ENCODE data around the gene MYO5C.
"Not testable (repeated sequence)": the region's sequence is repeated elsewhere in the genome, so short reads cannot be mapped to it uniquely, and the experiment has no call there.

The MYO5C gene

GRCh38 chr15:52179278-52180195 lies 116.1 kb downstream of the MYO5C start:
- H3K4me3 ChIP-seq (ENCODE audit: control insufficient read depth, low read depth, low read length), result peak overlapping the region; percentile 68
- TF ChIP-seq CTCF (conservative IDR thresholded peaks at IDR 0.05; ENCODE audit: control insufficient read depth, insufficient read depth, low read depth, low read length), result no peak
- peak; percentile 79 for DNase-seq (ENCODE audit: low read depth)

- DNase-seq (ENCODE audit: low read depth), result peak; percentile 5
- TF ChIP-seq CTCF (conservative IDR thresholded peaks at IDR 0.05; ENCODE audit: control insufficient read depth, insufficient read depth, low read depth, low read length), result no peak
Observed at GRCh38 chr15:52178765-52179164, 116.8 kb downstream of the MYO5C start.

GRCh38 chr15:52172869-52173268 lies 122.7 kb downstream of the MYO5C start:
- no peak overlapping the region for H3K4me3 ChIP-seq (ENCODE audit: control insufficient read depth, low read depth, low read length)
- no peak for DNase-seq (ENCODE audit: low read depth)
- TF ChIP-seq CTCF (conservative IDR thresholded peaks at IDR 0.05; ENCODE audit: control insufficient read depth, insufficient read depth, low read depth, low read length), result no peak

More at GRCh38 chr15:52178765-52179164, 116.8 kb downstream of the MYO5C start:
- H3K4me3 ChIP-seq (ENCODE audit: control insufficient read depth, low read depth, low read length), result peak overlapping the region; percentile 68

GRCh38 chr15:52171807-52172206 lies 123.8 kb downstream of the MYO5C start:
- H3K4me3 ChIP-seq (ENCODE audit: control insufficient read depth, low read depth, low read length), result no peak overlapping the region
- no peak for DNase-seq (ENCODE audit: low read depth)
- no peak for TF ChIP-seq CTCF (conservative IDR thresholded peaks at IDR 0.05; ENCODE audit: control insufficient read depth, insufficient read depth, low read depth, low read length)

- DNase-seq (ENCODE audit: low read depth), result peak; percentile 17
- no peak for TF ChIP-seq CTCF (conservative IDR thresholded peaks at IDR 0.05; ENCODE audit: control insufficient read depth, insufficient read depth, low read depth, low read length)
- H3K4me3 ChIP-seq (ENCODE audit: control insufficient read depth, low read depth, low read length), result no peak overlapping the region
Observed at GRCh38 chr15:52171386-52171785, 124.2 kb downstream of the MYO5C start.

- not testable (repeated sequence) for H3K4me3 ChIP-seq (ENCODE audit: control insufficient read depth, low read depth, low read length); DNase-seq (ENCODE audit: low read depth)
Observed at GRCh38 chr15:52170199-52170598, 125.4 kb downstream of the MYO5C start.

- not testable (repeated sequence) for DNase-seq (ENCODE audit: low read depth); H3K4me3 ChIP-seq (ENCODE audit: control insufficient read depth, low read depth, low read length)
Observed at GRCh38 chr15:52165494-52166131, 130.0 kb downstream of the MYO5C start.
